Measurements from ENCODE around the gene PCGF1. TPM values are rescaled to one million over a fixed set of nuclear protein-coding genes. Genes with fewer than 3 reads are reported as not detected.

PCGF1 gene
- polyA plus RNA-seq, 4 donors: 23.7 to 34.9 (median 27.0) TPM

- DNase-seq (ENCODE audit: low read depth in 4 of 4, low spot score in 3 of 4): no peak
Observed at GRCh38 chr2:74516650-74517049, 9.2 kb upstream of the PCGF1 start.

GRCh38 chr2:74515981-74516633 lies 8.6 kb upstream of the PCGF1 start:
- DNase-seq (ENCODE audit: low read depth in 4 of 4, low spot score in 3 of 4): no peak

- DNase-seq (ENCODE audit: low read depth in 4 of 4, low spot score in 3 of 4): no peak
Observed at GRCh38 chr2:74515271-74515980, 7.9 kb upstream of the PCGF1 start.

- DNase-seq (ENCODE audit: low read depth in 4 of 4, low spot score in 3 of 4): no peak
Observed at GRCh38 chr2:74514368-74515270, 7.1 kb upstream of the PCGF1 start, which contains the start of gene TLX2. TLX2 (plus strand) TSS chr2:74514450; CDS start chr2:74514807, 357 bp downstream.

- no peak for DNase-seq (ENCODE audit: low read depth in 4 of 4, low spot score in 3 of 4)
Observed at GRCh38 chr2:74513605-74514367, 6.3 kb upstream of the PCGF1 start.

GRCh38 chr2:74512744-74513604 lies 5.5 kb upstream of the PCGF1 start:
- DNase-seq (ENCODE audit: low read depth in 4 of 4, low spot score in 3 of 4): no peak

- DNase-seq (ENCODE audit: low read depth in 4 of 4, low spot score in 3 of 4): no peak
Observed at GRCh38 chr2:74511104-74511989, 3.9 kb upstream of the PCGF1 start.

- DNase-seq (ENCODE audit: low read depth in 4 of 4, low spot score in 3 of 4): no peak
Observed at GRCh38 chr2:74510272-74510671, 2.8 kb upstream of the PCGF1 start.

- no peak for DNase-seq (ENCODE audit: low read depth in 4 of 4, low spot score in 3 of 4)
Observed at GRCh38 chr2:74507926-74508520, 528 bp upstream of the PCGF1 start.

- no peak for DNase-seq (ENCODE audit: low read depth in 4 of 4, low spot score in 3 of 4)
Observed at GRCh38 chr2:74505448-74506246, 1.8 kb downstream of the PCGF1 start.

GRCh38 chr2:74504591-74504990 lies 2.9 kb downstream of the PCGF1 start:
- DNase-seq (ENCODE audit: low read depth in 4 of 4, low spot score in 3 of 4): no peak

- DNase-seq (ENCODE audit: low read depth in 4 of 4, low spot score in 3 of 4): no peak
Observed at GRCh38 chr2:74503506-74504475, 3.7 kb downstream of the PCGF1 start.

GRCh38 chr2:74502720-74503505 lies 4.6 kb downstream of the PCGF1 start:
- DNase-seq (ENCODE audit: low read depth in 4 of 4, low spot score in 3 of 4): no peak

- DNase-seq (ENCODE audit: low read depth in 4 of 4, low spot score in 3 of 4): no peak
Observed at GRCh38 chr2:74502147-74502719, 5.3 kb downstream of the PCGF1 start.
